Caco-2 (cell line): ENCODE measurements around the gene PRDM8. TPM values are rescaled to one million over a fixed set of nuclear protein-coding genes. Genes with fewer than 3 reads are reported as not detected.

Source experiments
- BruUV-seq: library from RNA; stranded (reverse); fragments of 400-500 nt; replicated peaks from 2 replicates; lab custom pipeline; 2021; lab: Mats Ljungman, UMichigan
- CTCF ChIA-PET: fragments of 300-600 bp; sonication (Branson Sonifier 250); formaldehyde crosslinking; loops from one replicate; lab custom pipeline; 2022; ENCODE audit warnings: antibody characterized with exemption; lab: Charles Lee
- POLR2A ChIA-PET: fragments of 300-600 bp; sonication (Branson Sonifier 250); formaldehyde crosslinking; loops from one replicate; lab custom pipeline; 2022; ENCODE audit warnings: antibody characterized with exemption; lab: Charles Lee
- DNase-seq, 2 experiments: peaks; one replicate each; pipeline versions ENCODE4 v3.0.0 to v3.0.0-alpha.2; 2020 to 2022
- H3K27me3 ChIP-seq: replicated peaks from 2 replicates; pipeline ENCODE4 v1.6.0; 2011; ENCODE audit warnings: low read length; ENCODE audit not compliant: control insufficient read depth, insufficient read depth
- H3K36me3 ChIP-seq: 2 replicates; pipeline ENCODE4 v1.5.1; 2011; ENCODE audit warnings: low read length; ENCODE audit not compliant: control insufficient read depth, insufficient read depth
- H3K4me1 ChIP-seq: fragments of 250-450 bp; sonication (Bioruptor Pico); 2 replicates; pipeline ENCODE4 v1.5.1; 2020; ENCODE audit warnings: mild to moderate bottlenecking
- H3K4me3 ChIP-seq: 2 replicates; pipeline ENCODE4 v1.5.1; 2011; ENCODE audit warnings: low read depth, mild to moderate bottlenecking, control low read depth, low read length
- H3K9me3 ChIP-seq: fragments of 250-450 bp; sonication (Bioruptor Pico); 2 replicates; pipeline ENCODE4 v1.5.1; 2020; ENCODE audit warnings: mild to moderate bottlenecking, moderate library complexity
- H3K27ac Mint-ChIP-seq: one replicate; pipeline ENCODE4 v1.8.0; 2022; ENCODE audit warnings: mixed read lengths; ENCODE audit not compliant: unreplicated experiment
- H3K27me3 Mint-ChIP-seq: one replicate; pipeline ENCODE4 v1.8.0; 2022; ENCODE audit warnings: mixed read lengths; ENCODE audit not compliant: insufficient read depth, unreplicated experiment
- H3K36me3 Mint-ChIP-seq: one replicate; pipeline ENCODE4 v1.8.0; 2022; ENCODE audit warnings: mild to moderate bottlenecking, mixed read lengths; ENCODE audit not compliant: insufficient read depth, unreplicated experiment
- H3K4me1 Mint-ChIP-seq: one replicate; pipeline ENCODE4 v1.8.0; 2022; ENCODE audit warnings: low read depth, mixed read lengths; ENCODE audit not compliant: unreplicated experiment
- H3K4me3 Mint-ChIP-seq: one replicate; pipeline ENCODE4 v1.8.0; 2022; ENCODE audit warnings: mild to moderate bottlenecking, moderate library complexity, mixed read lengths; ENCODE audit not compliant: unreplicated experiment
- H3K9me3 Mint-ChIP-seq: one replicate; pipeline ENCODE4 v1.8.0; 2022; ENCODE audit warnings: mixed read lengths; ENCODE audit not compliant: unreplicated experiment
- intact Hi-C: fragments of 100-400 bp; cut with micrococcal nuclease; formaldehyde crosslinking; loops from one replicate; pipeline ENCODE4 v1.10.0; 2022; ENCODE audit not compliant: unreplicated experiment
- total RNA-seq: library from RNA; stranded (reverse); gene quantifications from 2 replicates; pipeline ENCODE4 v1.2.3, GENCODE V29; 2022
- TF ChIP-seq, protein P1 (sequence below), 2 experiments: fragments of 200-600 bp in 1 of 2; IDR thresholded peaks; 1 replicate in 1 of 2; 2 replicates in 1 of 2; pipeline versions ENCODE4 v1.5.1 to v1.8.0; 2011 to 2022; ENCODE audit warnings: antibody characterized with exemption in 1 of 2, control low read depth in 1 of 2, inconsistent platforms in 1 of 2, low read depth in 1 of 2, low read length in 1 of 2, mild to moderate bottlenecking in 1 of 2, moderate library complexity in 1 of 2; ENCODE audit not compliant: insufficient read depth in 1 of 2, severe bottlenecking in 1 of 2, unreplicated experiment in 1 of 2

The PRDM8 gene
- total RNA-seq, 1 experiment from 2014 or later, result not detected

- intact Hi-C loops, result no loop called here
- Mint-ChIP-seq H3K4me1 (no peaks in the 10 kb centered on the region), H3K27me3 (peaks cover 11% of the 10 kb centered on the region), H3K9me3 (no peaks in the 10 kb centered on the region), H3K4me3 (no peak overlapping the region), H3K36me3 (peaks cover 4% of the 10 kb centered on the region), H3K27ac (no peak overlapping the region)
- Histone ChIP-seq H3K27me3 (no peaks in the 10 kb centered on the region), H3K36me3 (no peaks in the 10 kb centered on the region), H3K4me1 (no peaks in the 10 kb centered on the region), H3K9me3 (no peaks in the 10 kb centered on the region), H3K4me3 (no peak overlapping the region)
- no peak for DNase-seq
- ChIA-PET POLR2A (no interaction called here), CTCF (no interaction called here)
- BruUV-seq, result no TSS peak
- TF ChIP-seq, protein P1, sequence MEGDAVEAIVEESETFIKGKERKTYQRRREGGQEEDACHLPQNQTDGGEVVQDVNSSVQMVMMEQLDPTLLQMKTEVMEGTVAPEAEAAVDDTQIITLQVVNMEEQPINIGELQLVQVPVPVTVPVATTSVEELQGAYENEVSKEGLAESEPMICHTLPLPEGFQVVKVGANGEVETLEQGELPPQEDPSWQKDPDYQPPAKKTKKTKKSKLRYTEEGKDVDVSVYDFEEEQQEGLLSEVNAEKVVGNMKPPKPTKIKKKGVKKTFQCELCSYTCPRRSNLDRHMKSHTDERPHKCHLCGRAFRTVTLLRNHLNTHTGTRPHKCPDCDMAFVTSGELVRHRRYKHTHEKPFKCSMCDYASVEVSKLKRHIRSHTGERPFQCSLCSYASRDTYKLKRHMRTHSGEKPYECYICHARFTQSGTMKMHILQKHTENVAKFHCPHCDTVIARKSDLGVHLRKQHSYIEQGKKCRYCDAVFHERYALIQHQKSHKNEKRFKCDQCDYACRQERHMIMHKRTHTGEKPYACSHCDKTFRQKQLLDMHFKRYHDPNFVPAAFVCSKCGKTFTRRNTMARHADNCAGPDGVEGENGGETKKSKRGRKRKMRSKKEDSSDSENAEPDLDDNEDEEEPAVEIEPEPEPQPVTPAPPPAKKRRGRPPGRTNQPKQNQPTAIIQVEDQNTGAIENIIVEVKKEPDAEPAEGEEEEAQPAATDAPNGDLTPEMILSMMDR (IDR thresholded peaks at IDR 0.05; ENCODE audit: insufficient read depth in 1 of 2, low read depth in 1 of 2, low read length in 1 of 2, severe bottlenecking in 1 of 2, unreplicated experiment in 1 of 2), result no peak
Measured at GRCh38 chr4:80237992-80238391, 40.7 kb downstream of the PRDM8 start.

DNA sequence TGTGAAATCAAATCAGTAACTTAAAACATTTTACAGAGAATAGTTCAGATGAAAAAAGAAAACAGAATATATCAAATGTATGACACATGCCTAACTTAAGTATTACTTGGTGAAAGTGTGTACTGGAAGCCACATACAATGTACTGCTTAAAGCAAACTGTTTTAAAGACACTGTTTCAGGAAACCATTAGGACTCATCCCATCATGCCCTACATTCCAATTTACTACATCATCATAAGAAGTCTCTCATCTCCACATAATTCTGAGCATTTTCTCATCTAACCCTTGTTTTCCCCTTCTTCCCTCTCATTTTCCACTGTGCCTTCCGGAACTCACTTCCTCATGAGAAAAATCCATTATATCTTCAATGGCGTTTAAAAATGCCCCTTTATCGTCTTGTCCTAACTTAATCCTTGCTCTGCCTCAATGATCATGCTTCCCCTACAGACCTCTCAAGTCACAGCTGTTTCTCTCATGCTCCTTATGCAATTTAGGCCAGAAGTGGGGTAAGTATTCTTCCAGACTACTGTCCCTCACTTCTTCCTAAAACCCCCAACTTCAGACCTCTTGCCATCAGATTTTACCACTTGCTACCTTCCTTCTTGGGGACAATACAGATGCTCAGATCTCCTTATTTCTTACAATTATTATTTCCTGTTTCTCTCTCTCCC, 42.3 kb downstream of the PRDM8 start:
- no peaks in the 10 kb centered on the region for H3K4me1 ChIP-seq
- POLR2A ChIA-PET, result no interaction called here
- TF ChIP-seq, protein P1 (IDR thresholded peaks at IDR 0.05; ENCODE audit: insufficient read depth in 1 of 2, low read depth in 1 of 2, low read length in 1 of 2, severe bottlenecking in 1 of 2, unreplicated experiment in 1 of 2), result no peak
- no peak overlapping the region for H3K27ac Mint-ChIP-seq
- peaks cover 4% of the 10 kb centered on the region for H3K36me3 Mint-ChIP-seq
- no peaks in the 10 kb centered on the region for H3K36me3 ChIP-seq
- DNase-seq, result no peak
- peaks cover 6% of the 10 kb centered on the region for H3K27me3 Mint-ChIP-seq
- H3K9me3 Mint-ChIP-seq, result no peaks in the 10 kb centered on the region
- CTCF ChIA-PET, result no interaction called here
- H3K27me3 ChIP-seq, result no peaks in the 10 kb centered on the region
- no peak overlapping the region for H3K4me3 ChIP-seq
- no peak overlapping the region for H3K4me3 Mint-ChIP-seq
- no peaks in the 10 kb centered on the region for H3K4me1 Mint-ChIP-seq
- BruUV-seq, result no TSS peak
- H3K9me3 ChIP-seq, result no peaks in the 10 kb centered on the region
- intact Hi-C loops, result no loop called here

- Mint-ChIP-seq H3K27me3 (peaks cover 2% of the 10 kb centered on the region), H3K36me3 (peaks cover 2% of the 10 kb centered on the region), H3K4me3 (no peak overlapping the region), H3K9me3 (no peaks in the 10 kb centered on the region), H3K27ac (no peak overlapping the region), H3K4me1 (no peaks in the 10 kb centered on the region)
- no TSS peak for BruUV-seq
- no peaks in the 10 kb centered on the region for H3K4me1 ChIP-seq
- ChIA-PET CTCF (no interaction called here), POLR2A (no interaction called here)
- no peaks in the 10 kb centered on the region for H3K27me3 ChIP-seq
- intact Hi-C loops, result no loop called here
- no peaks in the 10 kb centered on the region for H3K36me3 ChIP-seq
- no peaks in the 10 kb centered on the region for H3K9me3 ChIP-seq
- H3K4me3 ChIP-seq, result no peak overlapping the region
- DNase-seq, result no peak
- TF ChIP-seq, protein P1 (IDR thresholded peaks at IDR 0.05; ENCODE audit: insufficient read depth in 1 of 2, low read depth in 1 of 2, low read length in 1 of 2, severe bottlenecking in 1 of 2, unreplicated experiment in 1 of 2), result no peak
Measured at GRCh38 chr4:80240976-80241375, 43.7 kb downstream of the PRDM8 start.
